ENCODE results near the gene NT5C1A. TPM values are rescaled to one million over a fixed set of nuclear protein-coding genes. Genes with fewer than 3 reads are reported as not detected.

NT5C1A gene
- total RNA-seq, 1 experiment from 2014 or later: not detected

DNA sequence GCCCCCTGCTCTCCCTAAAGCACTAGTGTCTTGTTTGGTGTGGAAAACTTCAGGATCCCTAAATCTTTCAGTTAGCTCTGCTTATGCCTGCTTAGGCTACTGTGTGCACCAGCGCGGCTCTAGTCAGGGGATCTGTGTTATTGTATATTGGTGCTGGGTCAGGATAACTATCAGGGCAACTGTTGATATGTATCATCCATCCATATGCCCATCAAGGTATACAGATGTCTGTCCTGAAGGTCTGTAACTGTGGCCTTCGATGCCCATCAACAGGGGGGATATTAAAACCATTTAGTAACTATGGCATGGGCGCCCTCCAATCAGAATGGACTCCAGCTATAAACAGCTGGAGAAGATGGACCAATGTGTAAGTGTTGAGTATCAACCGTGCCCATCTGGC lies 12.4 kb downstream of the NT5C1A start:
- no peak overlapping the region for H3K18ac ChIP-seq (ENCODE audit: insufficient read length, low read depth, low read length)
- H2AK5ac ChIP-seq (ENCODE audit: insufficient read length, low read length): no peak overlapping the region
- no peaks in the 10 kb centered on the region for H3K23me2 ChIP-seq (ENCODE audit: insufficient read length, low read depth, low read length, poor library complexity, severe bottlenecking)
- no peaks in the 10 kb centered on the region for H3K79me1 ChIP-seq (ENCODE audit: insufficient read depth, low read depth, low read length, poor library complexity, severe bottlenecking)
- no peak overlapping the region for H2BK20ac ChIP-seq (ENCODE audit: low read depth, low read length, poor library complexity, severe bottlenecking)
- no peak for DNase-seq
- no peak overlapping the region for H3K4me2 ChIP-seq (ENCODE audit: insufficient read depth, insufficient read length, low read length)
- TF ChIP-seq CTCF (conservative IDR thresholded peaks at IDR 0.05): no peak
- H3K79me2 ChIP-seq (ENCODE audit: insufficient read depth, low read length): no peaks in the 10 kb centered on the region
- no peak overlapping the region for H3K14ac ChIP-seq (ENCODE audit: insufficient read depth, low read length)
- H3K27ac ChIP-seq (ENCODE audit: insufficient read length, low read depth, low read length): no peak overlapping the region
- H3K4me1 ChIP-seq (ENCODE audit: insufficient read depth, low read length): no peaks in the 10 kb centered on the region
- no peaks in the 10 kb centered on the region for H3K9me3 ChIP-seq (ENCODE audit: control insufficient read depth, low read depth, low read length)
- H4K20me1 ChIP-seq (ENCODE audit: control insufficient read depth, insufficient read depth, insufficient read length): no peaks in the 10 kb centered on the region
- H3K56ac ChIP-seq (ENCODE audit: insufficient read length, low read depth, low read length): no peak overlapping the region
- H4K5ac ChIP-seq (ENCODE audit: insufficient read length, low read depth, low read length): no peak overlapping the region
- H2BK120ac ChIP-seq (ENCODE audit: low read depth, low read length, poor library complexity, severe bottlenecking): no peak overlapping the region
- H4K91ac ChIP-seq (ENCODE audit: insufficient read length, low read depth, low read length): no peak overlapping the region
- H4K8ac ChIP-seq (replicated peaks; ENCODE audit: insufficient read length, low read depth, low read length): no peak overlapping the region
- H2AFZ ChIP-seq (ENCODE audit: low read length): no peak overlapping the region
- H3K4ac ChIP-seq (ENCODE audit: low read depth, low read length): no peak overlapping the region
- no peak overlapping the region for H3K4me3 Mint-ChIP-seq
- no peak overlapping the region for H3K27ac Mint-ChIP-seq
- H3K23ac ChIP-seq (ENCODE audit: insufficient read length, low read depth, low read length): no peak overlapping the region
- H3K4me1 Mint-ChIP-seq: peaks cover 3% of the 10 kb centered on the region in 2 experiments
- no peak overlapping the region for H2BK5ac ChIP-seq (ENCODE audit: insufficient read length, low read length)
- H3K27me3 Mint-ChIP-seq (ENCODE audit: low read depth): peaks cover 99% of the 10 kb centered on the region
- H2BK15ac ChIP-seq (ENCODE audit: low read depth, low read length): no peak overlapping the region
- peaks cover 3% of the 10 kb centered on the region; the same call in 1 of the 2 replicates for H3K27me3 ChIP-seq (ENCODE audit: insufficient read depth, low read length)
- no peak overlapping the region for H3T11ph ChIP-seq (ENCODE audit: low read length)
- no peak overlapping the region for H2BK12ac ChIP-seq (ENCODE audit: insufficient read length, low read depth, low read length)
- no peaks in the 10 kb centered on the region for H3K9me3 Mint-ChIP-seq
- no peaks in the 10 kb centered on the region; a peak in 1 of 7 replicates for H3K36me3 Mint-ChIP-seq (ENCODE audit: insufficient read depth in 1 of 3, low read depth in 3 of 3)
- whole genome bisulfite sequencing (ENCODE audit: extremely low coverage, insufficient read length, low lambda C conversion rate): no CpG with 5 or more reads among the region's 5 CpGs
- no peak overlapping the region for H3K9ac ChIP-seq (ENCODE audit: extremely low read depth, insufficient read length, low read length)
